ENCODE results near the gene PPFIA4.

The PPFIA4 gene

GRCh38 chr1:203057911-203058675 is 31.8 kb downstream of the PPFIA4 start:
- peak; percentile 74 for DNase-seq (ENCODE audit: low read depth)

GRCh38 chr1:203058676-203058935 is 32.3 kb downstream of the PPFIA4 start:
- no peak for DNase-seq (ENCODE audit: low read depth)

- no peak for DNase-seq (ENCODE audit: low read depth)
Measured at GRCh38 chr1:203059485-203059884, 33.2 kb downstream of the PPFIA4 start.

GRCh38 chr1:203060115-203060514 is 33.8 kb downstream of the PPFIA4 start:
- no peak for DNase-seq (ENCODE audit: low read depth)

- no peak for DNase-seq (ENCODE audit: low read depth)
Measured at GRCh38 chr1:203063287-203063686, 37.0 kb downstream of the PPFIA4 start.

- DNase-seq (ENCODE audit: low read depth): no peak
Measured at GRCh38 chr1:203065191-203065590, 38.9 kb downstream of the PPFIA4 start.

GRCh38 chr1:203065986-203066385 is 39.7 kb downstream of the PPFIA4 start:
- DNase-seq (ENCODE audit: low read depth): no peak

GRCh38 chr1:203066965-203067364 is 40.7 kb downstream of the PPFIA4 start:
- DNase-seq (ENCODE audit: low read depth): no peak

GRCh38 chr1:203069030-203069747 is 42.9 kb downstream of the PPFIA4 start:
- DNase-seq (ENCODE audit: low read depth): peak; percentile 42

- no peak for DNase-seq (ENCODE audit: low read depth)
Measured at GRCh38 chr1:203072002-203072602, 45.8 kb downstream of the PPFIA4 start.

- DNase-seq (ENCODE audit: low read depth): peak; percentile 37
Measured at GRCh38 chr1:203072911-203073310, 46.6 kb downstream of the PPFIA4 start.

- no peak for DNase-seq (ENCODE audit: low read depth)
Measured at GRCh38 chr1:203073469-203073868, 47.2 kb downstream of the PPFIA4 start.

- no peak for DNase-seq (ENCODE audit: low read depth)
Measured at GRCh38 chr1:203074610-203075009, 48.3 kb downstream of the PPFIA4 start.

GRCh38 chr1:203075236-203076030 is 49.1 kb downstream of the PPFIA4 start:
- DNase-seq (ENCODE audit: low read depth): no peak

- no peak for DNase-seq (ENCODE audit: low read depth)
Measured at GRCh38 chr1:203076031-203076511, 49.8 kb downstream of the PPFIA4 start.

GRCh38 chr1:203077367-203077766 is 51.1 kb downstream of the PPFIA4 start:
- no peak for DNase-seq (ENCODE audit: low read depth)

- DNase-seq (ENCODE audit: low read depth): no peak
Measured at GRCh38 chr1:203077956-203078355, 51.7 kb downstream of the PPFIA4 start.

GRCh38 chr1:203078478-203078877 is 52.2 kb downstream of the PPFIA4 start:
- DNase-seq (ENCODE audit: low read depth): no peak

GRCh38 chr1:203080456-203080855 is 54.2 kb downstream of the PPFIA4 start:
- no peak for DNase-seq (ENCODE audit: low read depth)

GRCh38 chr1:203081465-203082230 is 55.4 kb downstream of the PPFIA4 start:
- no peak for DNase-seq (ENCODE audit: low read depth)

- no peak for DNase-seq (ENCODE audit: low read depth)
Measured at GRCh38 chr1:203082231-203082505, 55.9 kb downstream of the PPFIA4 start.
